ENCODE data around the gene CKM. TPM values are rescaled to one million over a fixed set of nuclear protein-coding genes. Genes with fewer than 3 reads are reported as not detected.
"Not testable (repeated sequence)": the region's sequence is repeated elsewhere in the genome, so short reads cannot be mapped to it uniquely, and the experiment has no call there.

Gene CKM
- polyA plus RNA-seq, 3 donors = 0.22 to 1.7 (median 0.44) TPM

GRCh38 chr19:45322311-45322710 lies 364 bp downstream of the CKM start:
- no peak for DNase-seq

DNA sequence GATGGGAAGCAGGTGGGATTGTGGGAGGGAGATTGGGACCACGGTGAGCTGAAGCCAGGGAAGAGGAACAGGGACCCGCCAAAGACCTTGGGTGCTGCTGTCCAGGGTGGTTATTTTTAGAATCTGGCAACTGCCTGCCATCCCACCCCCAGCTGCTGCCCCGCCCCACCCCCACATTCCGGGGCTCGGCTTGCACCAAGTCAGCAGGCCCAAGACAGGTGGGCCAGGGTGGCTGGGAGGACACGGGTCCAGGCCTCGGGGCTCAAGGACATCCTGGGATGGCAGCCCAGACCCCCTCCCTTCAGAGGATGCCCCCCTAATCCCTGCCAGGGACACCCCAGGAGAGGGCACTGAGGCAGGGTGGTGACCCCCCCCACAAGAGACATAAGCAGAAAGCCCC lies 827 bp downstream of the CKM start:
- DNase-seq = no peak

- no peak for DNase-seq
Measured at GRCh38 chr19:45320997-45321775, 1.5 kb downstream of the CKM start.

GRCh38 chr19:45315304-45315703 lies 7.4 kb downstream of the CKM start:
- DNase-seq = no peak

- no peak for DNase-seq
Measured at GRCh38 chr19:45314708-45315245, 7.9 kb downstream of the CKM start.

- DNase-seq = not testable (repeated sequence)
Measured at GRCh38 chr19:45312285-45312684, 10.4 kb downstream of the CKM start.

GRCh38 chr19:45311621-45312020 lies 11.1 kb downstream of the CKM start:
- no peak for DNase-seq

GRCh38 chr19:45309322-45309721 lies 13.4 kb downstream of the CKM start:
- DNase-seq = not testable (repeated sequence)

DNA sequence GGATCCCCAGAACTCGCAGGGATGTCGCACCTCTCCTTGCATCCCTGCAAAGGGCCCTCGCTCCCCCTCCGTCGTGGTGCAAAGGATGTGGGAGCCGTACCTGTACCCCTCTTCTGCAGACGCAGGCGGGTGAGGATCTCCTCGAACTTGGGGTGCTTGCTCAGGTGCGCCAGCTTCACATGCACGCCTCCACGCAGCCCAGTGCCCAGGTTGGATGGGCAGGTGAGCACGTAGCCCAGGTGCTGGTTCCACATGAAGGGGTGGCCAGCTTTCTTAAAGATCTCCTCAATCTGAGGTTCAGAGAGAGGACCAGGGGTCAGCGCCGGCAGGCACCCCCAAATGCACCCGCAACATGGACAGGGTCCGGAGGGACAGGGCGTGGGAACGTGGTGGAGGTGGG lies 15.3 kb downstream of the CKM start:
- no peak for DNase-seq

DNA sequence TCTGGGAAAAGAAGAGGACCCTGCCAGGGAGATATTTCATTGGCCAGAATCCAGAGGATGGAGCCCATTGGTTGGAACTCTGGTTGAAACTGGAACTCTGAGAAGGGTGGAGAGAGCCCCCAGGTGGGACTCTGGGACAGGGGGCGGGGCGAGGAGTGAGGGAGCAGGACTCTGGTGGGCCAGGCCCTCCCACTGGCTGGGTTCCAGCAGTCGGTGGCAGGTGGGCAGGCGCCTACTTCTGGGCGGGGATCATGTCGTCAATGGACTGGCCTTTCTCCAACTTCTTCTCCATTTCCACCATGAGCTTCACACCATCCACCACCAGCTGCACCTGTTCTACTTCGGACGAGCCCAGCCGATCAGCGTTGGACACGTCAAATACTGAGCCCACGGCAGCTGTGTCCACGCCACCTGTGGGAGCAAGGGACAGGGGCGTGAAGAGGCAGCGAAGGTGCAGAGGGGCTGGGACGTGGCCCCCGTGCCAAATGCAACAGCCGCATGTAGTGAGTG lies 16.1 kb downstream of the CKM start:
- DNase-seq = peak; percentile 34

GRCh38 chr19:45306040-45306439 lies 16.6 kb downstream of the CKM start:
- no peak for DNase-seq

DNA sequence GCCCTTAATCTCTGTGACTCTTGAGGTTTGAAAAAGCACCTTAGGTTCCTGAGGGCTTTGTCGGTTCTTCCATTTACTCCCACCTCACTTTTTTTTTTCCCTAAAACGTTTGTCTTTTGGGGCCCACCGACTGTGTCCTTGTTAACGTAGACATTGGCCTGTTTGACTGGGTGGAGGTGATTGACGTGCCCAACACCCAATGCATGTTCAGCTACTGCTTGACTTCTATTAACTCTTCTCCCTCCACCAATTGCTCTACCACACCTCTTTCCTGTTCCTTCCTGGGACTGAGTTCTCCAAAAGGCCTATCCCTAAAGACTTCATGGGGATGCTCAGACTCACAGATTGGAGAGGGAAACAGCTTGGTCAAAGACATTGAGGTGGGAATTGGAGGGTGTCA lies 17.3 kb downstream of the CKM start:
- DNase-seq = no peak

GRCh38 chr19:45305007-45305406 lies 17.7 kb downstream of the CKM start:
- DNase-seq = no peak

- no peak for DNase-seq
Measured at GRCh38 chr19:45304141-45304926, 18.3 kb downstream of the CKM start.

- no peak for DNase-seq
Measured at GRCh38 chr19:45303269-45304060, 19.2 kb downstream of the CKM start.

- DNase-seq = no peak
Measured at GRCh38 chr19:45302416-45302815, 20.3 kb downstream of the CKM start.

- DNase-seq = no peak
Measured at GRCh38 chr19:45299719-45300118, 23.0 kb downstream of the CKM start.

DNA sequence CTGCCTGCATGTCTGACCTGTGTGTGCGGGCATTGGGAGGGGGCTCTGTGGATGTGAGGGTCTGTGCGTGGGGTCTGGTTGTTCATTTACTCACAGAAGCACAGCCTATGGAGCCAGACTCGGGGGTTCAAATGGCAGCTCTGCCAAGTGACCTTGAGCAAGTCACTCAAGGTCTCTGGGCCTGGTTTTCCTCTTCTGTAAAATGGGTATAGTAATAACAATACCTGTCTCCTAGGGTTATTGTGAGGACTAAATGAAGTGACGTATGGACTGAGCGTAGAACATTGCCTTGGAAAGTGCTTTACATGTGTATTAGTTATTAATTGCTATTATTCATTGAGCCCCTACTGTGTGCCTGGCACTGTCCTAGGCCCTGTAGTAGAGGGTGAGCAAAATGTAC lies 24.4 kb downstream of the CKM start:
- DNase-seq = no peak

- no peak for DNase-seq
Measured at GRCh38 chr19:45297674-45298073, 25.0 kb downstream of the CKM start.

- no peak for DNase-seq
Measured at GRCh38 chr19:45296355-45296754, 26.3 kb downstream of the CKM start.

DNA sequence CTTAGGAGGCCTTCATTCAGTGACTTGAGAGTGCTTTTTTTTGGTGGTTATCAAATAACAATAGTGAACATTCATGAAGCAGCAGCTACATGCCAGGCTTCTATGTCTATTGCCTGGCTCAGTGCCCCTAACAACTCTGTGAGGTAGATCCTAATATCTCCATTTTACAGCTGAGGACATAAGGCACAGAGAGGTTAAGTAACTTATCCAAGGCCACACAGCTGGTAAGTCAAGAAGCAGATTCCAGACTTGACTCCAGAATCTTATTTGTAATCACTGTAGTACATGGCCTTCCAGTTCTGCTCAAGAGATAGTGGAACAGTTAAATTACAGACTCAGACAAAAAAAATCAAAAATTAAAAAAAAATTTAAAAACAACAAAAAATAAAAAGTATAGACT lies 26.8 kb downstream of the CKM start:
- no peak for DNase-seq
